Trophoblast cell (in vitro differentiated cells and primary cell): ENCODE data around the gene IQSEC1.
A peak's percentile ranks its signal among the peaks of the same experiment; 100 is the strongest.

Source experiments
- DNase-seq, 2 donors: peaks; one replicate each; pipeline ENCODE4 v3.0.0-alpha.2; 2016
- H2AFZ ChIP-seq: 2 replicates; pipeline ENCODE4 v1.6.1; 2013; ENCODE audit warnings: low read length, moderate library complexity, mild to moderate bottlenecking; ENCODE audit not compliant: insufficient read depth, poor library complexity
- H2AK5ac ChIP-seq: 2 replicates; pipeline ENCODE4 v1.6.1; 2013; ENCODE audit warnings: mild to moderate bottlenecking, low read length
- H2BK120ac ChIP-seq: 2 replicates; pipeline ENCODE4 v1.6.1; 2013; ENCODE audit warnings: low read length, mild to moderate bottlenecking, moderate library complexity; ENCODE audit not compliant: insufficient read depth, poor library complexity
- H2BK12ac ChIP-seq: 2 replicates; pipeline ENCODE4 v1.6.1; 2013; ENCODE audit warnings: mild to moderate bottlenecking, low read length, moderate library complexity
- H2BK5ac ChIP-seq: 2 replicates; pipeline ENCODE4 v1.6.1; 2013; ENCODE audit warnings: low read length, low read depth, moderate library complexity, mild to moderate bottlenecking; ENCODE audit not compliant: poor library complexity
- H3K14ac ChIP-seq: 2 replicates; pipeline ENCODE4 v1.6.1; 2013; ENCODE audit warnings: mild to moderate bottlenecking, low read length
- H3K18ac ChIP-seq: 2 replicates; pipeline ENCODE4 v1.6.1; 2013; ENCODE audit warnings: mild to moderate bottlenecking, low read length
- H3K23ac ChIP-seq: 2 replicates; pipeline ENCODE4 v1.6.1; 2013; ENCODE audit warnings: low read length
- H3K27ac ChIP-seq: 2 replicates; pipeline ENCODE4 v1.5.1; 2013; ENCODE audit warnings: low read depth, mild to moderate bottlenecking, inconsistent platforms, low read length, moderate library complexity
- H3K27me3 ChIP-seq: 2 replicates; pipeline ENCODE4 v1.6.1; 2013; ENCODE audit warnings: inconsistent platforms, mild to moderate bottlenecking, low read length, moderate library complexity; ENCODE audit not compliant: insufficient read depth
- H3K36me3 ChIP-seq, 2 experiments: 1 replicate in 1 of 2; 2 replicates in 1 of 2; pipeline ENCODE4 v1.6.1; 2013; ENCODE audit warnings: low read length in 2 of 2, mild to moderate bottlenecking in 2 of 2, moderate library complexity in 1 of 2; ENCODE audit not compliant: insufficient read depth in 2 of 2, control insufficient read depth in 1 of 2
- H3K4ac ChIP-seq: 2 replicates; pipeline ENCODE4 v1.6.1; 2013; ENCODE audit warnings: low read depth, mild to moderate bottlenecking, low read length, moderate library complexity
- H3K4me1 ChIP-seq, 2 experiments: 1 replicate in 1 of 2; 2 replicates in 1 of 2; pipeline ENCODE4 v1.6.1; 2013; ENCODE audit warnings: low read length in 2 of 2, mild to moderate bottlenecking in 2 of 2, moderate library complexity in 1 of 2; ENCODE audit not compliant: insufficient read depth in 2 of 2, control insufficient read depth in 1 of 2
- H3K4me2 ChIP-seq: 2 replicates; pipeline ENCODE4 v1.6.1; 2013; ENCODE audit warnings: inconsistent platforms, mild to moderate bottlenecking, low read length, moderate library complexity
- H3K4me3 ChIP-seq: 2 replicates; pipeline ENCODE4 v1.5.1; 2013; ENCODE audit warnings: mild to moderate bottlenecking, low read depth, low read length, inconsistent platforms
- H3K79me1 ChIP-seq: one replicate; pipeline ENCODE4 v1.6.1; 2013; ENCODE audit warnings: low read length
- H3K79me2 ChIP-seq: 2 replicates; pipeline ENCODE4 v1.6.1; 2013; ENCODE audit warnings: low read length, mild to moderate bottlenecking; ENCODE audit not compliant: control insufficient read depth, insufficient read depth, poor library complexity
- H3K9ac ChIP-seq: 2 replicates; pipeline ENCODE4 v1.6.1; 2013; ENCODE audit warnings: mild to moderate bottlenecking, low read length
- H3K9me3 ChIP-seq: 2 replicates; pipeline ENCODE4 v1.6.1; 2013; ENCODE audit warnings: low read depth, mild to moderate bottlenecking, control low read depth, inconsistent platforms, low read length; ENCODE audit not compliant: insufficient read depth
- H4K12ac ChIP-seq: 2 replicates; pipeline ENCODE4 v1.6.1; 2013; ENCODE audit warnings: low read depth, mild to moderate bottlenecking, low read length, moderate library complexity
- H4K8ac ChIP-seq: 2 replicates; pipeline ENCODE4 v1.6.1; 2013; ENCODE audit warnings: low read depth, mild to moderate bottlenecking, low read length, moderate library complexity
- H4K91ac ChIP-seq: one replicate; pipeline ENCODE4 v1.6.1; 2013; ENCODE audit warnings: low read depth, mild to moderate bottlenecking, low read length, moderate library complexity
- WGBS: extraction: QIAGEN DNeasy Blood & Tissue Kit; methylation state at CpG from one replicate; pipeline ENCODE4 v1.1.7; 2013; ENCODE audit warnings: missing lambda C conversion rate; ENCODE audit not compliant: insufficient read length, insufficient coverage; ENCODE audit errors: extremely low coverage; 5-methylcytosine and 5-hydroxymethylcytosine counted together

The IQSEC1 gene

GRCh38 chr3:13019243-13020095, 53.8 kb downstream of the IQSEC1 start:
- Histone ChIP-seq H2AFZ (peak overlapping the region; percentile 69), H2BK120ac (peak overlapping the region; percentile 39), H3K79me1 (peaks cover 29% of the 10 kb centered on the region), H4K12ac (peak overlapping the region; percentile 12), H3K18ac (peak overlapping the region; percentile 66), H3K4ac (peak overlapping the region; percentile 77), H2BK12ac (peak overlapping the region; percentile 68), H3K9ac (no peak overlapping the region), H3K4me2 (peak overlapping the region; percentile 53), H3K4me3 (no peak overlapping the region), H4K8ac (peak overlapping the region; percentile 64), H3K27ac (peak overlapping the region; percentile 2), H2AK5ac (peak overlapping the region; percentile 87), H3K79me2 (no peaks in the 10 kb centered on the region), H3K4me1 (peaks cover 36 to 37% of the 10 kb centered on the region in 2 experiments), H3K23ac (no peak overlapping the region), H2BK5ac (peak overlapping the region; percentile 3), H3K9me3 (peaks cover 3% of the 10 kb centered on the region), H3K36me3 (no peaks in the 10 kb centered on the region), H4K91ac (peak overlapping the region; percentile 89), H3K27me3 (no peaks in the 10 kb centered on the region), H3K14ac (peak overlapping the region; percentile 51)
- DNase-seq = peak; percentile 64 to 69
- no CpG with 5 or more reads among the region's 30 CpGs for WGBS

- Histone ChIP-seq H3K9ac (no peak overlapping the region), H3K18ac (peak overlapping the region; percentile 60), H3K27me3 (no peaks in the 10 kb centered on the region), H3K4ac (no peak overlapping the region), H2BK5ac (no peak overlapping the region), H3K79me2 (no peaks in the 10 kb centered on the region), H3K79me1 (peaks cover 29% of the 10 kb centered on the region), H3K4me3 (no peak overlapping the region), H2AFZ (no peak overlapping the region), H3K4me2 (peak overlapping the region; percentile 53), H4K8ac (no peak overlapping the region), H4K91ac (peak overlapping the region; percentile 67), H3K4me1 (peaks cover 40 to 41% of the 10 kb centered on the region in 2 experiments), H3K9me3 (peaks cover 3% of the 10 kb centered on the region), H4K12ac (no peak overlapping the region), H2AK5ac (peak overlapping the region; percentile 66), H2BK12ac (peak overlapping the region; percentile 68), H3K14ac (peak overlapping the region; percentile 51), H3K27ac (no peak overlapping the region), H3K23ac (no peak overlapping the region), H3K36me3 (no peaks in the 10 kb centered on the region), H2BK120ac (peak overlapping the region; percentile 21)
- no CpG with 5 or more reads among the region's 15 CpGs for WGBS
- DNase-seq = no peak
Observed at GRCh38 chr3:13018561-13019242, 54.5 kb downstream of the IQSEC1 start.

- no peak overlapping the region for H3K4ac ChIP-seq
- no peak overlapping the region for H3K18ac ChIP-seq
- no peaks in the 10 kb centered on the region for H3K79me2 ChIP-seq
- peak overlapping the region; percentile 20 for H2BK12ac ChIP-seq
- no peak for DNase-seq
- peaks cover 29% of the 10 kb centered on the region for H3K79me1 ChIP-seq
- peaks cover 38 to 40% of the 10 kb centered on the region in 2 experiments for H3K4me1 ChIP-seq
- no peak overlapping the region for H3K4me2 ChIP-seq
- H4K12ac ChIP-seq = no peak overlapping the region
- H2BK120ac ChIP-seq = no peak overlapping the region
- WGBS = no CpG with 5 or more reads among the region's 8 CpGs
- no peak overlapping the region for H3K23ac ChIP-seq
- H3K9ac ChIP-seq = no peak overlapping the region
- H3K14ac ChIP-seq = no peak overlapping the region
- peak overlapping the region; percentile 26 for H4K91ac ChIP-seq
- H2AFZ ChIP-seq = no peak overlapping the region
- no peak overlapping the region for H4K8ac ChIP-seq
- H3K4me3 ChIP-seq = no peak overlapping the region
- H3K27ac ChIP-seq = no peak overlapping the region
- no peak overlapping the region for H2AK5ac ChIP-seq
- H3K27me3 ChIP-seq = no peaks in the 10 kb centered on the region
- no peaks in the 10 kb centered on the region for H3K36me3 ChIP-seq
- H2BK5ac ChIP-seq = no peak overlapping the region
- peaks cover 3% of the 10 kb centered on the region for H3K9me3 ChIP-seq
Observed at GRCh38 chr3:13018043-13018451, 55.2 kb downstream of the IQSEC1 start.

- H4K91ac ChIP-seq = no peak overlapping the region
- no peak overlapping the region for H2BK5ac ChIP-seq
- no peaks in the 10 kb centered on the region for H3K36me3 ChIP-seq
- H3K4me2 ChIP-seq = no peak overlapping the region
- no peak overlapping the region for H3K14ac ChIP-seq
- no peaks in the 10 kb centered on the region for H3K79me2 ChIP-seq
- no peak overlapping the region for H2AFZ ChIP-seq
- H2BK12ac ChIP-seq = peak overlapping the region; percentile 12
- peaks cover 33 to 38% of the 10 kb centered on the region in 2 experiments for H3K4me1 ChIP-seq
- no peak overlapping the region for H2BK120ac ChIP-seq
- DNase-seq = no peak
- H3K27me3 ChIP-seq = no peaks in the 10 kb centered on the region
- no peak overlapping the region for H4K12ac ChIP-seq
- no peak overlapping the region for H3K18ac ChIP-seq
- no peak overlapping the region for H3K4me3 ChIP-seq
- no CpG with 5 or more reads among the region's 16 CpGs for WGBS
- H3K79me1 ChIP-seq = peaks cover 26% of the 10 kb centered on the region
- no peak overlapping the region for H4K8ac ChIP-seq
- H3K9ac ChIP-seq = no peak overlapping the region
- H3K27ac ChIP-seq = no peak overlapping the region
- H3K23ac ChIP-seq = no peak overlapping the region
- no peak overlapping the region for H2AK5ac ChIP-seq
- H3K9me3 ChIP-seq = peaks cover 3% of the 10 kb centered on the region
- no peak overlapping the region for H3K4ac ChIP-seq
Observed at GRCh38 chr3:13017361-13018042, 55.7 kb downstream of the IQSEC1 start.
